Adrenal gland (tissue), 12 donors: Measurements from ENCODE around the gene SETD3. TPM values are rescaled to one million over a fixed set of nuclear protein-coding genes. Genes with fewer than 3 reads are reported as not detected.

Source experiments
- DNase-seq, 7 donors: peaks; one replicate each; pipeline ENCODE4 v3.0.0-alpha.2; 2019 to 2020
- H3K27ac ChIP-seq, 5 donors: fragments of 200-600 bp; sonication (generic) in 4 of 5; 1 replicate in 3 of 5; 2 replicates in 2 of 5; pipeline versions ENCODE4 v1.5.1 to v1.8.0; 2016 to 2020; ENCODE audit warnings: mild to moderate bottlenecking in 1 of 5
- H3K27me3 ChIP-seq: fragments of 200-600 bp; 2 replicates; pipeline ENCODE4 v1.8.0; 2021
- H3K36me3 ChIP-seq, 2 donors: fragments of 200-600 bp; replicated peaks in 1 of 2; 1 replicate in 1 of 2; 2 replicates in 1 of 2; pipeline versions ENCODE4 v1.5.1 to v1.8.0; 2018 to 2022
- H3K4me1 ChIP-seq, 2 donors: fragments of 200-600 bp; replicated peaks in 1 of 2; 1 replicate in 1 of 2; 2 replicates in 1 of 2; pipeline versions ENCODE4 v1.5.1 to v1.8.0; 2018 to 2021
- H3K4me3 ChIP-seq, 4 donors: fragments of 200-600 bp; sonication (generic) in 3 of 4; one replicate each; pipeline ENCODE4 v1.5.1; 2016 to 2018
- H3K9me3 ChIP-seq, 3 donors: fragments of 200-600 bp; sonication (generic) in 1 of 3; replicated peaks in 1 of 3; 1 replicate in 2 of 3; 2 replicates in 1 of 3; pipeline versions ENCODE4 v1.5.1 to v1.8.0; 2016 to 2021
- CTCF ChIP-seq, 6 experiments: fragments of 450-650 bp in 4 of 6; fragments of 200-600 bp in 2 of 6; sonication (generic) in 1 of 6; IDR thresholded peaks; 1 replicate in 5 of 6; 2 replicates in 1 of 6; pipeline versions ENCODE4 v1.5.1 to v1.8.0; 2016 to 2021; ENCODE audit warnings: antibody characterized with exemption in 6 of 6, mild to moderate bottlenecking in 2 of 6, moderate library complexity in 1 of 6
- POLR2A ChIP-seq, 2 donors: fragments of 450-650 bp; IDR thresholded peaks; one replicate each; pipeline ENCODE4 v1.6.1; 2017; ENCODE audit warnings: antibody characterized with exemption in 2 of 2, mild to moderate bottlenecking in 2 of 2, moderate library complexity in 1 of 2
- WGBS, 4 donors: extraction: QIAGEN DNeasy Blood & Tissue Kit in 2 of 4; methylation state at CpG; one replicate each; pipeline versions ENCODE4 v1.1.5 to v1.1.7; 2013 to 2017; 5-methylcytosine and 5-hydroxymethylcytosine counted together
- intact Hi-C, 2 donors: fragments of 100-400 bp; cut with DNase I; formaldehyde crosslinking; loops; one replicate each; pipeline versions ENCODE4 v1.14.1 to v1.15.0; 2022 to 2023
- polyA plus RNA-seq, 3 donors: library from polyadenylated mRNA; stranded (reverse); fragments of 200-250 nt in 2 of 3; fragments of 350-450 nt in 1 of 3; fragmentation: Illumina TruSeq in 1 of 3; extraction: RNeasy Lipid Tissue Mini Kit (QIAGEN cat#74804) in 1 of 3; gene quantifications; one replicate each; pipeline ENCODE4 v1.2.3, GENCODE V29; 2013 to 2014
- total RNA-seq, 9 donors: library from RNA; depleted of rRNA in 4 of 9; stranded (reverse); fragments of >200 nt in 4 of 9; fragments of 120-200 nt in 1 of 9; fragmentation: NEBNext Ultra II Directional in 1 of 9; extraction: Animal tissue kit (Norgen Biotek cat#: 25700) in 1 of 9; gene quantifications; one replicate each; pipeline versions ENCODE4 v1.1.0 to v1.2.4, GENCODE V29; 2013 to 2023
- donor health status: healthy with polysubstance abuse.
- donor health status: Bipolar disorder and iron deficiency.
- donor health status: DM: yes; HTN: yes; CAD: no.
- donor health status: DM: no; HTN: no; CAD: no.
- donor health status: DM: no; HTN: no; CAD: no.
- donor health status: DM: yes; HTN: yes; CAD: no.

SETD3 gene
- total and polyA plus RNA-seq, 12 donors: 23.1 to 58.6 (median 44.3) TPM

DNA sequence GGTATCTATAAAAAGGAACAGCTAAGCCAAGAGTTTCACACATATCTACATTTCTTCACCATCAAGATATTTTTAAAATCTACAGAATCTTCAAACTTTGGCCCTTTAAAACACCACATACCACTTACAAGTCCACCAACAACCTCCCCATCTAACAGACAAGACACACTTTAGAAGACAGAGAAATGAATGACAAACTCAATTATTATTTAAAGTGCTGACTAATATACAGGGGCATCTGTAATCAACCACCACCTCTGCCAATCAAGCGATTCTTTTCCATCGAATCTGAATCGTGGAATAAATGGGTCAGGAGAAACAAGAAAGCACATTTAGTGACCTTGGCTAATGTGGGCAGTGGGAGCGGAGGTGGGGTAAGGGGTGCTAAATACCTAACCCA is 7.7 kb downstream of the SETD3 start:
- Histone ChIP-seq H3K4me3 (no peak overlapping the region), H3K36me3 (no peaks in the 10 kb centered on the region), H3K27me3 (no peaks in the 10 kb centered on the region), H3K4me1 (peaks cover 0 to 27% of the 10 kb centered on the region in 2 donors), H3K27ac (no peak overlapping the region), H3K9me3 (no peaks in the 10 kb centered on the region)
- no peak for DNase-seq
- WGBS, 4 donors: 54 to 63% (median 57%) methylated on average over 4 of the region's 4 CpGs
- intact Hi-C loops: no loop called here
- TF ChIP-seq POLR2A (IDR thresholded peaks at IDR 0.05) (no peak), CTCF (IDR thresholded peaks at IDR 0.05) (no peak)

- no peak overlapping the region for H3K4me3 ChIP-seq
- DNase-seq: no peak
- intact Hi-C loops: no loop called here
- peaks cover 0 to 28% of the 10 kb centered on the region in 2 donors for H3K4me1 ChIP-seq
- H3K27me3 ChIP-seq: no peaks in the 10 kb centered on the region
- H3K9me3 ChIP-seq: no peaks in the 10 kb centered on the region
- H3K27ac ChIP-seq: no peak overlapping the region
- 82 to 91% (median 89%) methylated on average over 6 to 7 of the region's 7 CpGs for WGBS, 4 donors
- H3K36me3 ChIP-seq: no peaks in the 10 kb centered on the region
- no peak for TF ChIP-seq POLR2A (IDR thresholded peaks at IDR 0.05)
These were observed 8.9 kb downstream of the SETD3 start for GRCh38 chr14:99471731-99472130.

DNA sequence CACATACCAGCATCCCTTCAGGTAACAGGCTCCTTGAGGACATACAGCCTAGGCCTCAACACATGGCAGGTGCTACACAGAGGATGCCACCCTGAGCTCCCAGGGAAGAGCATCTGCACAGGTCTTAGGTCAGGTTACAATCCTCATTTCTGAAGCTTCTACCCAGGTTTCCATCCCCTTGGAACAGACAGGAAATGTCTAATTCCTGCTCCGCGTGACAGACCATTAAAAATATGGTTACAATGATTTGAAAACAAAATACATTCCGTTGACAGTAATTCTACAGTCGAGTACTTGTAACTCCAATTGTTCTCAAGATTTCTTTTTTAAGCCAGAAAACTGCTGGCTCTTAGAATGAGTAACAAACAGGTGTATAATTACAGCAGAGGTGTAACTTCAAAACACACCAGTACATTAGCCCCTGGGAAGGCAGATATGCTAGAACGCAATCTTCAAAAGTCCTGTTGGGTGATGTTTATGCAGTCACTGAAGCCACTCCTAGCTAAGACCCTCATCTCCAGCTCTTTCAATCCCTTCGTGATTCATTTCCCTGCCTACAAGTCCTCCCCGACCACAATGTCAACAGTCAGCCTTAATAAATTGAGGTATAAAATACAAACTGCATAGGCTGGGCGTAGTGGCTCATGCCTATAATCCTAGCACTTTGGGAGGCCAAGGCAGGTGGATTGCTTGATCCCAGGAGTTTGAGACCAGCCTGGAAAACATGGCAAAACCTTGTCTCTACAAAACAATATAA is 11.6 kb downstream of the SETD3 start:
- no peaks in the 10 kb centered on the region for H3K9me3 ChIP-seq
- H3K27me3 ChIP-seq: no peaks in the 10 kb centered on the region
- peaks cover 0 to 12% of the 10 kb centered on the region in 2 donors for H3K36me3 ChIP-seq
- intact Hi-C loops: no loop called here
- TF ChIP-seq CTCF (IDR thresholded peaks at IDR 0.05): no peak
- no peak overlapping the region for H3K27ac ChIP-seq
- 82 to 94% (median 86%) methylated on average over 8 of the region's 8 CpGs for WGBS, 4 donors
- peaks cover 0 to 23% of the 10 kb centered on the region in 2 donors for H3K4me1 ChIP-seq
- DNase-seq: no peak
- no peak overlapping the region for H3K4me3 ChIP-seq

GRCh38 chr14:99468081-99468480 is 12.6 kb downstream of the SETD3 start:
- Histone ChIP-seq H3K4me3 (no peak overlapping the region), H3K27ac (no peak overlapping the region), H3K27me3 (no peaks in the 10 kb centered on the region), H3K4me1 (peaks cover 0 to 19% of the 10 kb centered on the region in 2 donors), H3K9me3 (no peaks in the 10 kb centered on the region), H3K36me3 (peaks cover 0 to 19% of the 10 kb centered on the region in 2 donors)
- TF ChIP-seq CTCF (IDR thresholded peaks at IDR 0.05) (no peak), POLR2A (IDR thresholded peaks at IDR 0.05) (no peak)
- 81 to 91% (median 87%) methylated on average over 4 of the region's 4 CpGs for WGBS, 4 donors
- intact Hi-C loops: no loop called here
- no peak for DNase-seq
